ENCODE results near the gene CTLA4.

CTLA4 gene

GRCh38 chr2:203898657-203899056, 31.1 kb downstream of the CTLA4 start:
- POLR2A ChIA-PET: no interaction called here
- DNase-seq (ENCODE audit: low read depth, low spot score): no peak
- no peak overlapping the region for H3K4me3 ChIP-seq (ENCODE audit: low read depth, low read length)
- no peak for TF ChIP-seq CTCF (IDR thresholded peaks at IDR 0.05; ENCODE audit: insufficient read depth, low read length, missing control alignments)
- CTCF ChIA-PET: interaction anchor here (1.8 kb wide), 1 partner anchor 10 kb away, joined by 6 read pairs; no protein-coding TSS in a partner anchor

- no peak overlapping the region for H3K4me3 ChIP-seq (ENCODE audit: low read depth, low read length)
- TF ChIP-seq CTCF (IDR thresholded peaks at IDR 0.05; ENCODE audit: insufficient read depth, low read length, missing control alignments): no peak
- no peak for DNase-seq (ENCODE audit: low read depth, low spot score)
- POLR2A ChIA-PET: no interaction called here
- CTCF ChIA-PET: interaction anchor here (1.0 to 2.2 kb wide), 2 partner anchors 9 to 30 kb away, joined by 3 to 8 read pairs; no protein-coding TSS in a partner anchor
Measured at GRCh38 chr2:203900253-203900652, 32.7 kb downstream of the CTLA4 start.

- no peak for TF ChIP-seq CTCF (IDR thresholded peaks at IDR 0.05; ENCODE audit: insufficient read depth, low read length, missing control alignments)
- DNase-seq (ENCODE audit: low read depth, low spot score): no peak
- no peak overlapping the region for H3K4me3 ChIP-seq (ENCODE audit: low read depth, low read length)
- CTCF ChIA-PET: interaction anchor here (1.5 kb wide), 1 partner anchor 1315 kb away, joined by 3 read pairs; no protein-coding TSS in a partner anchor
- POLR2A ChIA-PET: no interaction called here
Measured at GRCh38 chr2:203904022-203904421, 36.5 kb downstream of the CTLA4 start.

GRCh38 chr2:203905656-203906055, 38.1 kb downstream of the CTLA4 start:
- no peak for TF ChIP-seq CTCF (IDR thresholded peaks at IDR 0.05; ENCODE audit: insufficient read depth, low read length, missing control alignments)
- no peak overlapping the region for H3K4me3 ChIP-seq (ENCODE audit: low read depth, low read length)
- CTCF ChIA-PET: interaction anchor here (0.9 to 1.6 kb wide), 2 partner anchors 8 to 13 kb away, joined by 4 read pairs; no protein-coding TSS in a partner anchor
- POLR2A ChIA-PET: no interaction called here
- no peak for DNase-seq (ENCODE audit: low read depth, low spot score)

GRCh38 chr2:203908066-203908796, 40.7 kb downstream of the CTLA4 start:
- TF ChIP-seq CTCF (IDR thresholded peaks at IDR 0.05; ENCODE audit: insufficient read depth, low read length, missing control alignments): no peak
- ChIA-PET POLR2A (no interaction called here), CTCF (interaction anchor here (1.3 kb wide), 1 partner anchor 10 kb away, joined by 6 read pairs; no protein-coding TSS in a partner anchor)
- DNase-seq (ENCODE audit: low read depth, low spot score): no peak
- H3K4me3 ChIP-seq (ENCODE audit: low read depth, low read length): no peak overlapping the region

- POLR2A ChIA-PET: interaction anchor here (0.6 kb wide), 1 partner anchor 821 kb away, joined by 3 read pairs; no protein-coding TSS in a partner anchor
- DNase-seq (ENCODE audit: low read depth, low spot score): no peak
- no peak overlapping the region for H3K4me3 ChIP-seq (ENCODE audit: low read depth, low read length)
- CTCF ChIA-PET: interaction anchor here (0.8 to 2.3 kb wide), 16 partner anchors 9 to 1339 kb away, joined by 3 to 20 read pairs (median 5); no protein-coding TSS in a partner anchor
- TF ChIP-seq CTCF (IDR thresholded peaks at IDR 0.05; ENCODE audit: insufficient read depth, low read length, missing control alignments): no peak
Measured at GRCh38 chr2:203908797-203909185, 41.2 kb downstream of the CTLA4 start.

Data from AG04449 (cell line).